HEK293 (cell line): ENCODE measurements around the gene ANKRD53.
A peak's percentile ranks its signal among the peaks of the same experiment; 100 is the strongest.

Source experiments
- CTCF ChIA-PET: fragments of 350-600 bp; formaldehyde crosslinking; extraction: SDS; loops from one replicate; lab custom pipeline; 2021; ENCODE audit warnings: antibody characterized with exemption; lab: Yijun Ruan, JAX
- POLR2A ChIA-PET: fragments of 300-600 bp; formaldehyde crosslinking; extraction: SDS; loops from one replicate; lab custom pipeline; 2020; ENCODE audit warnings: antibody characterized with exemption, inconsistent platforms; lab: Yijun Ruan, JAX
- H3K27ac ChIP-seq: fragments of 200-500 bp; sonication (Bioruptor generic); 2 replicates; pipeline ENCODE4 v1.5.1; 2014; ENCODE audit warnings: low read depth, low read length, control low read depth, inconsistent platforms; ENCODE audit errors: extremely low read depth
- H3K36me3 ChIP-seq, 2 experiments: fragments of 200-500 bp in 1 of 2; sonication (Bioruptor generic) in 1 of 2; 1 replicate in 1 of 2; 2 replicates in 1 of 2; pipeline ENCODE4 v1.5.1; 2014 to 2017; ENCODE audit warnings: inconsistent platforms in 2 of 2, low read length in 2 of 2; ENCODE audit not compliant: control insufficient read depth in 2 of 2, insufficient read depth in 1 of 2
- H3K4me1 ChIP-seq: fragments of 200-500 bp; sonication (Bioruptor generic); 2 replicates; pipeline ENCODE4 v1.5.1; 2014; ENCODE audit warnings: mild to moderate bottlenecking, low read length, inconsistent platforms; ENCODE audit not compliant: control insufficient read depth, insufficient read depth
- H3K4me3 ChIP-seq: 2 replicates; pipeline ENCODE4 v1.5.1; 2011; ENCODE audit warnings: low read depth, mild to moderate bottlenecking, control low read depth, low read length, moderate library complexity
- H3K9me3 ChIP-seq: fragments of 200-500 bp; sonication (Bioruptor generic); 2 replicates; pipeline ENCODE4 v1.5.1; 2014; ENCODE audit warnings: low read depth, low read length, inconsistent platforms; ENCODE audit not compliant: control insufficient read depth, insufficient read depth
- IKZF3 ChIP-seq: fragments of 450-650 bp; IDR thresholded peaks from 2 replicates; pipeline ENCODE4 v1.5.0; 2018; ENCODE audit warnings: missing biosample characterization, mild to moderate bottlenecking, missing genetic modification characterization, moderate library complexity
- KLF16 ChIP-seq: fragments of 450-650 bp; formaldehyde crosslinking; IDR thresholded peaks from 2 replicates; pipeline ENCODE4 v1.5.1; 2017; ENCODE audit warnings: missing biosample characterization, missing genetic modification characterization
- KLF9 ChIP-seq: fragments of 450-650 bp; formaldehyde crosslinking; IDR thresholded peaks from 2 replicates; pipeline ENCODE4 v1.5.1; 2016; ENCODE audit warnings: missing biosample characterization, missing genetic modification characterization, low read depth
- PBX3 ChIP-seq: sonication (generic); formaldehyde crosslinking; IDR thresholded peaks from 2 replicates; pipeline ENCODE4 v1.8.1; 2022; ENCODE audit warnings: mild to moderate bottlenecking, moderate library complexity, missing genetic modification reagents
- ZBTB17 ChIP-seq: fragments of 450-650 bp; formaldehyde crosslinking; IDR thresholded peaks from 2 replicates; pipeline ENCODE4 v1.5.1; 2016; ENCODE audit warnings: missing biosample characterization, missing genetic modification characterization
- ZNF10 ChIP-seq: fragments of 450-650 bp; formaldehyde crosslinking; IDR thresholded peaks from 2 replicates; pipeline ENCODE4 v1.5.1; 2017; ENCODE audit warnings: missing biosample characterization, missing genetic modification characterization
- ZNF132 ChIP-seq: fragments of 450-650 bp; formaldehyde crosslinking; IDR thresholded peaks from 2 replicates; pipeline ENCODE4 v1.5.1; 2017; ENCODE audit warnings: missing biosample characterization, missing genetic modification characterization, borderline replicate concordance
- ZNF2 ChIP-seq: fragments of 450-650 bp; formaldehyde crosslinking; IDR thresholded peaks from 2 replicates; pipeline ENCODE4 v1.5.1; 2016; ENCODE audit warnings: missing biosample characterization, missing genetic modification characterization
- ZNF223 ChIP-seq: fragments of 450-650 bp; formaldehyde crosslinking; IDR thresholded peaks from 2 replicates; pipeline ENCODE4 v1.5.1; 2016; ENCODE audit warnings: missing biosample characterization, missing genetic modification characterization
- ZNF248 ChIP-seq: fragments of 450-650 bp; formaldehyde crosslinking; IDR thresholded peaks from 2 replicates; pipeline ENCODE4 v1.5.1; 2017; ENCODE audit warnings: missing biosample characterization, missing genetic modification characterization
- ZNF391 ChIP-seq: fragments of 450-650 bp; formaldehyde crosslinking; IDR thresholded peaks from 2 replicates; pipeline ENCODE4 v1.5.1; 2016; ENCODE audit warnings: low read depth, missing biosample characterization, missing genetic modification characterization, borderline replicate concordance
- ZNF521 ChIP-seq: fragments of 450-650 bp; formaldehyde crosslinking; IDR thresholded peaks from 2 replicates; pipeline ENCODE4 v1.5.1; 2017; ENCODE audit warnings: missing biosample characterization, mild to moderate bottlenecking, missing genetic modification characterization
- ZNF629 ChIP-seq: fragments of 450-650 bp; formaldehyde crosslinking; IDR thresholded peaks from 2 replicates; pipeline ENCODE4 v1.5.1; 2017; ENCODE audit warnings: missing biosample characterization, missing genetic modification characterization
- ZNF654 ChIP-seq: fragments of 450-650 bp; formaldehyde crosslinking; IDR thresholded peaks from 2 replicates; pipeline ENCODE4 v1.5.1; 2016; ENCODE audit warnings: low read depth, missing biosample characterization, missing genetic modification characterization
- ZSCAN18 ChIP-seq: fragments of 450-650 bp; formaldehyde crosslinking; IDR thresholded peaks from 2 replicates; pipeline ENCODE4 v1.5.1; 2016; ENCODE audit warnings: missing biosample characterization, missing genetic modification characterization
- TF ChIP-seq, protein P1 (sequence below): fragments of 450-650 bp; formaldehyde crosslinking; IDR thresholded peaks from 2 replicates; pipeline ENCODE4 v1.5.1; 2016; ENCODE audit warnings: missing biosample characterization, missing genetic modification characterization
- TF ChIP-seq, protein P2 (sequence below): fragments of 450-650 bp; formaldehyde crosslinking; IDR thresholded peaks from 2 replicates; pipeline ENCODE4 v1.5.1; 2016; ENCODE audit warnings: missing biosample characterization, missing genetic modification characterization
- TF ChIP-seq, protein P3 (sequence below): fragments of 450-650 bp; formaldehyde crosslinking; IDR thresholded peaks from 2 replicates; pipeline ENCODE4 v1.5.1; 2016; ENCODE audit warnings: missing biosample characterization, missing genetic modification characterization

The ANKRD53 gene

DNA sequence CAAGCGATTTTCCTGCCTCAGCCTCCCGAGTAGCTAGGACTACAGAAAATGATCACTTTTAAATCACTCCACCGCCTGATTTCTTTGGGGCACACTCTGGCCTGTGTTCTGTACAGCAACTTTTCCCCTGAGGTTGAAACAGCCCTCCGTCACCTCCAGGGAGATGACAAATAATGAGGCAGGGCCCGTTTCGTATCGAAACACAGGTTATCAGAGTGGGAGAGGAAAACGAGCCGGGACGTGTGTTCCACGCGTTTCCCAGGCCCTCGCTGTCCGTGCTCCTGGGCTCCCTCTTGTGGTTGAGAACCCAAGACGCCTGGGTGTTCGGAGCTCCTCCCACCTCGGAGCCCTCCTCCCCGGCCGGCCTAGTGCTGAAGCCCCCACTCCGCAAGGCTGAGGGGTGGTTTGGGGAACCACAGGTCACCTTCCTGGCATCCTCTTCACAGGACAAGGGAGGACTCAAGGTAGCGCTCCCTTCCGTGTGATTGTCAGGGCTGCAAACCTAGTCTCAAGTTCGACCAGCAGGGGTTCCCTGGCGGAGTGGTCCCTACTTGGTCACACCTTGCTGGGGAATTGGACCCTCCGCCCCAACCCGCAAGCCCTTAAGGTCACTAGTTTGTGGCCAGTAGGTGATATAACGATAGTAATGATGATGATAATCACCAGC lies 30.0 kb upstream of the ANKRD53 start (continued):
- TF ChIP-seq, protein P1, sequence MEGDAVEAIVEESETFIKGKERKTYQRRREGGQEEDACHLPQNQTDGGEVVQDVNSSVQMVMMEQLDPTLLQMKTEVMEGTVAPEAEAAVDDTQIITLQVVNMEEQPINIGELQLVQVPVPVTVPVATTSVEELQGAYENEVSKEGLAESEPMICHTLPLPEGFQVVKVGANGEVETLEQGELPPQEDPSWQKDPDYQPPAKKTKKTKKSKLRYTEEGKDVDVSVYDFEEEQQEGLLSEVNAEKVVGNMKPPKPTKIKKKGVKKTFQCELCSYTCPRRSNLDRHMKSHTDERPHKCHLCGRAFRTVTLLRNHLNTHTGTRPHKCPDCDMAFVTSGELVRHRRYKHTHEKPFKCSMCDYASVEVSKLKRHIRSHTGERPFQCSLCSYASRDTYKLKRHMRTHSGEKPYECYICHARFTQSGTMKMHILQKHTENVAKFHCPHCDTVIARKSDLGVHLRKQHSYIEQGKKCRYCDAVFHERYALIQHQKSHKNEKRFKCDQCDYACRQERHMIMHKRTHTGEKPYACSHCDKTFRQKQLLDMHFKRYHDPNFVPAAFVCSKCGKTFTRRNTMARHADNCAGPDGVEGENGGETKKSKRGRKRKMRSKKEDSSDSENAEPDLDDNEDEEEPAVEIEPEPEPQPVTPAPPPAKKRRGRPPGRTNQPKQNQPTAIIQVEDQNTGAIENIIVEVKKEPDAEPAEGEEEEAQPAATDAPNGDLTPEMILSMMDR (tag by site-specific recombination) = peak; percentile 93
- TF ChIP-seq KLF16 (0 out of 2 replicates have a peak, but pooled peaks have one; percentile 29), ZNF391 (tag by site-specific recombination) (no peak), ZNF132 (tag by site-specific recombination) (no peak), ZNF223 (tag by site-specific recombination) (no peak), ZNF2 (no peak), ZBTB17 (tag by site-specific recombination) (peak; percentile 60; the same call in 1 of the 2 replicates), ZNF654 (tag by site-specific recombination) (peak; percentile 16), IKZF3 (tag by site-specific recombination) (peak; percentile 24; the same call in 1 of the 2 replicates), KLF9 (tag by site-specific recombination) (no peak)
- TF ChIP-seq, protein P2, sequence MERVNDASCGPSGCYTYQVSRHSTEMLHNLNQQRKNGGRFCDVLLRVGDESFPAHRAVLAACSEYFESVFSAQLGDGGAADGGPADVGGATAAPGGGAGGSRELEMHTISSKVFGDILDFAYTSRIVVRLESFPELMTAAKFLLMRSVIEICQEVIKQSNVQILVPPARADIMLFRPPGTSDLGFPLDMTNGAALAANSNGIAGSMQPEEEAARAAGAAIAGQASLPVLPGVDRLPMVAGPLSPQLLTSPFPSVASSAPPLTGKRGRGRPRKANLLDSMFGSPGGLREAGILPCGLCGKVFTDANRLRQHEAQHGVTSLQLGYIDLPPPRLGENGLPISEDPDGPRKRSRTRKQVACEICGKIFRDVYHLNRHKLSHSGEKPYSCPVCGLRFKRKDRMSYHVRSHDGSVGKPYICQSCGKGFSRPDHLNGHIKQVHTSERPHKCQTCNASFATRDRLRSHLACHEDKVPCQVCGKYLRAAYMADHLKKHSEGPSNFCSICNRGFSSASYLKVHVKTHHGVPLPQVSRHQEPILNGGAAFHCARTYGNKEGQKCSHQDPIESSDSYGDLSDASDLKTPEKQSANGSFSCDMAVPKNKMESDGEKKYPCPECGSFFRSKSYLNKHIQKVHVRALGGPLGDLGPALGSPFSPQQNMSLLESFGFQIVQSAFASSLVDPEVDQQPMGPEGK = peak; percentile 50

GRCh38 chr2:70949086-70949485 lies 29.3 kb upstream of the ANKRD53 start:
- POLR2A ChIA-PET = interaction anchor here (1.0 kb wide), 1 partner anchor 181 kb away, joined by 4 read pairs; the partner anchor contains the start of gene ADD2
- H3K9me3 ChIP-seq = no peaks in the 10 kb centered on the region
- no peak for TF ChIP-seq ZNF521 (tag by site-specific recombination)
- TF ChIP-seq, protein P2 = no peak
- CTCF ChIA-PET = interaction anchor here (0.5 to 4.0 kb wide), 36 partner anchors 11 to 1038 kb away, joined by 3 to 180 read pairs (median 6); partner anchors contain the start of genes ANKRD53, ATP6V1B1 and FIGLA
- no peak overlapping the region for H3K27ac ChIP-seq
- H3K4me1 ChIP-seq = peaks cover 2% of the 10 kb centered on the region; the same call in 1 of the 2 replicates
- H3K36me3 ChIP-seq = no peaks in the 10 kb centered on the region
- H3K4me3 ChIP-seq = no peak overlapping the region

- ChIA-PET POLR2A (interaction anchor here (1.4 kb wide), 1 partner anchor 12 kb away, joined by 3 read pairs; no protein-coding TSS in a partner anchor), CTCF (interaction anchor here (1.2 to 1.7 kb wide), 5 partner anchors 8 to 83 kb away, joined by 3 to 9 read pairs (median 4); no protein-coding TSS in a partner anchor)
- Histone ChIP-seq H3K36me3 (no peaks in the 10 kb centered on the region), H3K9me3 (no peaks in the 10 kb centered on the region), H3K4me1 (no peaks in the 10 kb centered on the region), H3K4me3 (no peak overlapping the region), H3K27ac (no peak overlapping the region)
- TF ChIP-seq ZNF629 (no peak), ZNF10 (no peak), PBX3 (CRISPR knock-in tag) (no peak), ZSCAN18 (no peak), ZNF248 (no peak)
- TF ChIP-seq, protein P3, sequence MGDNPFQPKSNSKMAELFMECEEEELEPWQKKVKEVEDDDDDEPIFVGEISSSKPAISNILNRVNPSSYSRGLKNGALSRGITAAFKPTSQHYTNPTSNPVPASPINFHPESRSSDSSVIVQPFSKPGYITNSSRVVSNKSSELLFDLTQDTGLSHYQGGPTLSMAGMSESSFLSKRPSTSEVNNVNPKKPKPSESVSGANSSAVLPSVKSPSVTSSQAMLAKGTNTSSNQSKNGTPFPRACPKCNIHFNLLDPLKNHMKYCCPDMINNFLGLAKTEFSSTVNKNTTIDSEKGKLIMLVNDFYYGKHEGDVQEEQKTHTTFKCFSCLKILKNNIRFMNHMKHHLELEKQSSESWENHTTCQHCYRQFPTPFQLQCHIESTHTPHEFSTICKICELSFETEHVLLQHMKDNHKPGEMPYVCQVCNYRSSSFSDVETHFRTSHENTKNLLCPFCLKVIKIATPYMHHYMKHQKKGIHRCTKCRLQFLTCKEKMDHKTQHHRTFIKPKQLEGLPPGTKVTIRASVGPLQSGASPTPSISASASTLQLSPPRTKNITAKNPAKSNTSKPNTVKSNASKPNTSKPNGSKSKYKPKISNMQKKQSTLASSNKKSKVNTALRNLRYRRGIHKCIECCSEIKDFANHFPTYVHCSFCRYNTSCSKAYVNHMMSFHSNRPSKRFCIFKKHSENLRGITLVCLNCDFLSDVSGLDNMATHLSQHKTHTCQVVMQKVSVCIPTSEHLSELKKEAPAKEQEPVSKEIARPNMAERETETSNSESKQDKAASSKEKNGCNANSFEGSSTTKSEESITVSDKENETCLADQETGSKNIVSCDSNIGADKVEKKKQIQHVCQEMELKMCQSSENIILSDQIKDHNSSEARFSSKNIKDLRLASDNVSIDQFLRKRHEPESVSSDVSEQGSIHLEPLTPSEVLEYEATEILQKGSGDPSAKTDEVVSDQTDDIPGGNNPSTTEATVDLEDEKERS = no peak
These were observed 23.5 kb upstream of the ANKRD53 start for GRCh38 chr2:70954886-70955285.
